Measurements from ENCODE around the gene HOXB1. TPM values are rescaled to one million over a fixed set of nuclear protein-coding genes. Genes with fewer than 3 reads are reported as not detected.

HOXB1 gene
- total and polyA plus RNA-seq, 4 donors: 0.63 TPM; not detected in 3

DNA sequence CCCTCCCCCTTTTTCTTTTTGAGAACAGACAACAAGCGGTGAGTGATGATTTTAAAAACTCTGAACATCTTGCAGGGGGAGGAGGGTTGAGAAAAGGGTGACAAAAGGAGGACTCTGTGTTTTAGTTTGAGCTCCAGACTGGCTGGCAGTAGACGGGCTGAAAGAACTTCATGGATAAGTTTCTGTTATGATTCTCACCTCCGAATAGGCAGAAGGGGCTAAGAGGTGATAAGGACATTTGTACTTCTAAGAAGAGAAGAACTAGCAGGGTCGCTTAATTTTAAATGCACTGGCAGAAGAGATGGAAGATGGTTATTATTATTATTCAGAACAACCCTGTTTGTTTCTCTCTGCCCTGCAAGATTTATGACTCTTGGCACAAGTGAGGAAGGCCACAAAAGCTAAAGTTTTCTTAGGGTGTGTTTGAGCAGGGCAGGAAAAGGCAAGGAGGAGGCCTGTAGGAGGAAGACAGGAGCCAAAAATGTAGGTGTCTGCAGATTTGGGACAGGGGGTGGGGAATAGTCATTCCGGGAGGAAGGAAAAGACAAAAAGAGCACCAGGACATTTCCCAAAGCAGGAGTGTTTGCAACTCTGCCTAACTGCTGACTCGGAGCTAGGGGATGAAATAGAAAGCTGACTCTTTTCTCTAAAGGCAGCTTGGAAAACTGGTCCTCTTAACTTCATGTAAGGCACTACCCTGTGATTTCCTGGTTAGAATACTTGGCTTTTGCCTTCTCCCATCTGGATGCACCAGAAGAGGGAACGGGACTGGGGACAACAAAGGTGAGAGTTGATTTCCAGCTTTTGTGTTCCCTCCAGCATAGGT, 26.0 kb upstream of the HOXB1 start:
- ATAC-seq (ENCODE audit: low FRiP score) (no peak), DNase-seq (no peak)
- intact Hi-C loops (cut with DNase I): no loop called here
- H3K36me3 ChIP-seq (ENCODE audit: control insufficient read depth in 1 of 2, insufficient read depth in 2 of 2, low read length in 1 of 2): no peaks in the 10 kb centered on the region
- H3K4me1 ChIP-seq (ENCODE audit: control insufficient read depth in 1 of 2, insufficient read depth in 2 of 2, low read length in 2 of 2): no peaks in the 10 kb centered on the region
- H3K27me3 ChIP-seq (ENCODE audit: control insufficient read depth in 1 of 2, insufficient read depth in 2 of 2, low read length in 1 of 2): no peaks in the 10 kb centered on the region
- peak overlapping the region; percentile 47 to 72 for H3K27ac ChIP-seq (ENCODE audit: low read depth in 1 of 2, low read length in 2 of 2)
- 13 to 33% methylated on average over 7 of the region's 7 CpGs for WGBS, 2 donors
- no peak overlapping the region for H3K4me3 ChIP-seq (ENCODE audit: low read length in 2 of 2)
- H3K9me3 ChIP-seq (ENCODE audit: control insufficient read depth, low read length): no peaks in the 10 kb centered on the region

DNA sequence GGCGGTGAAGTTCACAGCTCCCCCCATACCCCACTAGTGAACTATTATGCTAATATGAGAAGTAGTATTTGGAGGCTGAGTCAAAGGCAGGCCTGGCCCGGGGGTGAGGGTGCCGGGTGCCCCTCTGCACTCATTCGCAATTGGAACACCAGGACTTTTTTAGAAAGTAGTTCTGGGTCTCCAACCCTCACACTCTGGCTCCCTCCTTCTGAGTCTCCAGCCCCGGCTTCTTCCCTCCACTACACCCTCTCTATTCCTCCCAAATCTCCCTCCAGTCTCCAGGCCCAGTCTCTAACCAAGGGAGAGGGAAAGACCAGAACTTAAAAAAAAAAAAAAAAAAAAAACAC, 25.4 kb upstream of the HOXB1 start:
- no peaks in the 10 kb centered on the region for H3K36me3 ChIP-seq (ENCODE audit: control insufficient read depth in 1 of 2, insufficient read depth in 2 of 2, low read length in 1 of 2)
- H3K4me3 ChIP-seq (ENCODE audit: low read length in 2 of 2): no peak overlapping the region
- H3K27me3 ChIP-seq (ENCODE audit: control insufficient read depth in 1 of 2, insufficient read depth in 2 of 2, low read length in 1 of 2): no peaks in the 10 kb centered on the region
- no peak for ATAC-seq (ENCODE audit: low FRiP score)
- no peak for DNase-seq
- no peaks in the 10 kb centered on the region for H3K9me3 ChIP-seq (ENCODE audit: control insufficient read depth, low read length)
- intact Hi-C loops (cut with DNase I): no loop called here
- peak overlapping the region in 1 of 2 donors; percentile 7 for H3K27ac ChIP-seq (ENCODE audit: low read depth in 1 of 2, low read length in 2 of 2)
- H3K4me1 ChIP-seq (ENCODE audit: control insufficient read depth in 1 of 2, insufficient read depth in 2 of 2, low read length in 2 of 2): no peaks in the 10 kb centered on the region
- WGBS, 2 donors: 31 to 51% methylated on average over 5 of the region's 5 CpGs

DNA sequence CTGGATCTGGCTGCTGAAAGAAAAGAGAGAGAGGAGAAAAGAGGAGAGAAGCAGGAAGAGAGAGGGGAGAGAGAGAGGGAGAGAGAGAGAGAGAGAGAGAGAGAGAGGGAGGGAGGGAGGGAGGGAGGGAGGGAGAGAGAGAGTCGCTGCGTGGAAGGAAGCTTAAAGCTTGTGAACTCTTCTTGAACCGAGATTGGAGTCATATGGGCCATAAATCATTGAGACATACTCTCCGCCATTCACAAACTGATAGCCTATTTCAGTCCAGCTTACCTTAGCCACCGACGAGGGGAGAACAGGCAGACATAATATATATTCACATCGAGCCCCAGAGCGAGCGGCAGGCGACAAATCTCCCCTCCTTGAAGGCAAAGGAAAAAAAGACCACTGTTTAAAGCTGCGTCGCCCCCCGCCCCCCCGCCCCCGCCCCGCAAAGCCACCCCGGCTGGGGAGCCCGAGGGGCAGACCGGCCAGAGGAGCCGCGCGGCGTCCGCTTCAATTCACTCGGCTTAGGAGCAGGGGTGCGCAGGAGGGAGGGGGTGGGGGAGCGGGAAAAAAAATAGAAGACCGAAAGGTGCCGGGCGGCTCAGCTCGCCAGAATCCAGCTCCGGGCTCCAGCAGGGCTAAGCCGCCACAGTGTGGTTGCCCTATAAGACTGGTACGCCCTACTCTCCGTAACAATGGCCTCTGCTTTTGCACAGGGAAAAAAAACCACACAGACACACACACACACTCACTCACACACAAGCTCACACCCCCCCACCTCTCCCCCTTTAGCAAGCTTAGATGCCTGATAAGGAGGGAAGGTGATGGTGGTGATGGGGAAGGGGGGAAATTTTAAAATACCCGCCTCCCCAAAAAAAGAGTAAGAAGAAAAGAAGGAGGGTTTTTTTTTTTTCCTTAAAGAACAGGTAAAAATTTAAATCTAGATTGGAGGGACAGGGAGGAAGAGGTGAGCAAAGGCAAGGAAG, 24.7 kb upstream of the HOXB1 start:
- no peak for DNase-seq
- Histone ChIP-seq H3K36me3 (ENCODE audit: control insufficient read depth in 1 of 2, insufficient read depth in 2 of 2, low read length in 1 of 2) (no peaks in the 10 kb centered on the region), H3K4me3 (ENCODE audit: low read length in 2 of 2) (peak overlapping the region; percentile 48 to 79), H3K27ac (ENCODE audit: low read depth in 1 of 2, low read length in 2 of 2) (peak overlapping the region; percentile 48 to 91), H3K9me3 (ENCODE audit: control insufficient read depth, low read length) (no peaks in the 10 kb centered on the region), H3K4me1 (ENCODE audit: control insufficient read depth in 1 of 2, insufficient read depth in 2 of 2, low read length in 2 of 2) (no peaks in the 10 kb centered on the region), H3K27me3 (ENCODE audit: control insufficient read depth in 1 of 2, insufficient read depth in 2 of 2, low read length in 1 of 2) (no peaks in the 10 kb centered on the region)
- 4% methylated on average over 32 to 36 of the region's 36 CpGs for WGBS, 2 donors
- ATAC-seq (ENCODE audit: low FRiP score): peak; percentile 54
- intact Hi-C loops (cut with DNase I): no loop called here

DNA sequence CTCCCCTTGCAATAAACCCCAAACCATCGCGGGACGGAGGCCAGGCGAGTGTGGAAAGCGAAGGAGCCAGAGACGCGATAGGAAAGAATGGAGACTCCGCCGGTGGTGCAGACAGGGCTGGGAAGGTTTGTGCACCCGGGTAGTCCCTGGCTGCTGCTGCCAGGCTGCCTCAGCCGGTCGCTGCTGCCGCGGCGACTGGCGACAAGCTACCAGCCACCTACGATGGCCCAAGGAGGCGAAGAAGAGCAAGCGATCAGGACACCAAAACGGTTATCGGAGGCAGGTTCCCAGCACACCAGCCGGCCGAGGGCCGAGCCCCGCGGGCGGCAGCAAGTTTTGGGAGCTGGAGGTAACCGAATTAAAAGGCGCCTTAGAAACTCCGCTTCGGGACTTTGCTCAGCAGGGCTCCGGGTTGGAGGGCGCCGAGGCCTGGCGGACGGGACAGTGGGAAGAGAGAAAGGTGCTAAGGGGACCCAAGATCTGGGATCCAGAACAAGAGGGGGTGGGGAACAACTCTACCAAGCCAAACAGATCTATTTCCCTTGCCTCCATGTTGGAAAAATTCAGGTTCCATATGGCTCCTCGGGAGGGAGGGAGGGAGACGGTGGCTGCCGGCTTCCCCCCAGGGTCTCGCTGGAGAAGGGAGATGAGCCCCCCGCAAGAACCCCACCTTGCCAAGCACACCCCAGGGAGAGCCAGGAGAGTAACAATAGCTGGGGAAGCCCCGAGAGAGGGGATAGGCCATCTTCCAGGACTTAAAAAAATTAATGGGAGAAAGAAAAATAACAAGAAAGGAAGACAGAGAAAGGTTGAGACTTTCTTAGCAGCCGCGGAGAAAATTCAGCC, 23.8 kb upstream of the HOXB1 start:
- H3K27ac ChIP-seq (ENCODE audit: low read depth in 1 of 2, low read length in 2 of 2): peak overlapping the region; percentile 50 to 85
- intact Hi-C loops (cut with DNase I): no loop called here
- ATAC-seq (ENCODE audit: low FRiP score) (no peak), DNase-seq (no peak)
- H3K4me3 ChIP-seq (ENCODE audit: low read length in 2 of 2): peak overlapping the region; percentile 8 to 60
- H3K9me3 ChIP-seq (ENCODE audit: control insufficient read depth, low read length): no peaks in the 10 kb centered on the region
- H3K36me3 ChIP-seq (ENCODE audit: control insufficient read depth in 1 of 2, insufficient read depth in 2 of 2, low read length in 1 of 2): no peaks in the 10 kb centered on the region
- no peaks in the 10 kb centered on the region for H3K4me1 ChIP-seq (ENCODE audit: control insufficient read depth in 1 of 2, insufficient read depth in 2 of 2, low read length in 2 of 2)
- 3 to 11% methylated on average over 44 of the region's 44 CpGs for WGBS, 2 donors
- no peaks in the 10 kb centered on the region for H3K27me3 ChIP-seq (ENCODE audit: control insufficient read depth in 1 of 2, insufficient read depth in 2 of 2, low read length in 1 of 2)

DNA sequence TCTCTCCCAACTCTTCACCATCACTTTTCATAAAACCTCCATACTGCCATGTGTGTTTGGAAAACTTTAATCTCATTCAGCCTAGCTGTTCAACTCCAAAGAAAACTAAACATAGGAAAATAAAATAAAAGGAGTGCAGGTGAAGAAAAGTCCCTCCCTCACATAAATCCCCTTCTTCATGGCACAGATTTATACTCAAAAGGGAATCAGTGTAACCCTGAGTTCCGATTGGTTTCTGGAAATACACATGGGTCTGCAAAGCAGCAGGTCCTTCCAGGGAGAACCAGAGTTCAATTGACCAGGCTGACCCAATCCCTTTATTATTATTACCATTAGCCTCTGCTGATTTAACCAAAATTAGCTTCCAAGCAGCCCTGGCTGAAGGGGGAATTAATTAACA, 23.0 kb upstream of the HOXB1 start:
- intact Hi-C loops (cut with DNase I): no loop called here
- no peaks in the 10 kb centered on the region for H3K9me3 ChIP-seq (ENCODE audit: control insufficient read depth, low read length)
- DNase-seq: no peak
- H3K27me3 ChIP-seq (ENCODE audit: control insufficient read depth in 1 of 2, insufficient read depth in 2 of 2, low read length in 1 of 2): no peaks in the 10 kb centered on the region
- H3K36me3 ChIP-seq (ENCODE audit: control insufficient read depth in 1 of 2, insufficient read depth in 2 of 2, low read length in 1 of 2): no peaks in the 10 kb centered on the region
- peak overlapping the region; percentile 8 to 60 for H3K4me3 ChIP-seq (ENCODE audit: low read length in 2 of 2)
- no peak for ATAC-seq (ENCODE audit: low FRiP score)
- H3K4me1 ChIP-seq (ENCODE audit: control insufficient read depth in 1 of 2, insufficient read depth in 2 of 2, low read length in 2 of 2): no peaks in the 10 kb centered on the region
- WGBS, 2 donors: 19 to 32% methylated on average over 1 of the region's 1 CpG
- peak overlapping the region in 1 of 2 donors; percentile 85 for H3K27ac ChIP-seq (ENCODE audit: low read depth in 1 of 2, low read length in 2 of 2)

DNA sequence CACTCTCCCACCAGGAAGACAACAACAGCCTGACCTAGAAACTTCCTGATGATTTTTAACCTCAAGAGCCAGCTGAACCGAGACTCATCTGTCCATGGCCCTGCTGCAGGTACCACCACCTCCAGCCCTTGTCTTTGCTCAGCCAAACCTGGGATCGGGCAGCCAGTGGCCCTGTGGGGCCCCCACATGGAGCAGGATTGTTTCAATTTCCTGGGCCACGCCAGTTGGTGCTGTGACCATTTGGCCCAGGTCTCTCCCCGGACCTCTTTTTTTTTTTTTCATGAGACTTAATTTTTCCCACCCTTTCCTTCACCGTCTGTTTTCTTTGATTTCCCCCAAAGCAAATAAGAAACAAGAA, 22.4 kb upstream of the HOXB1 start:
- 34 to 65% methylated on average over 5 of the region's 5 CpGs for WGBS, 2 donors
- no peak for ATAC-seq (ENCODE audit: low FRiP score)
- intact Hi-C loops (cut with DNase I): no loop called here
- H3K4me3 ChIP-seq (ENCODE audit: low read length in 2 of 2): no peak overlapping the region
- no peaks in the 10 kb centered on the region for H3K36me3 ChIP-seq (ENCODE audit: control insufficient read depth in 1 of 2, insufficient read depth in 2 of 2, low read length in 1 of 2)
- H3K27ac ChIP-seq (ENCODE audit: low read depth in 1 of 2, low read length in 2 of 2): no peak overlapping the region
- H3K9me3 ChIP-seq (ENCODE audit: control insufficient read depth, low read length): no peaks in the 10 kb centered on the region
- no peaks in the 10 kb centered on the region for H3K4me1 ChIP-seq (ENCODE audit: control insufficient read depth in 1 of 2, insufficient read depth in 2 of 2, low read length in 2 of 2)
- H3K27me3 ChIP-seq (ENCODE audit: control insufficient read depth in 1 of 2, insufficient read depth in 2 of 2, low read length in 1 of 2): no peaks in the 10 kb centered on the region
- no peak for DNase-seq

DNA sequence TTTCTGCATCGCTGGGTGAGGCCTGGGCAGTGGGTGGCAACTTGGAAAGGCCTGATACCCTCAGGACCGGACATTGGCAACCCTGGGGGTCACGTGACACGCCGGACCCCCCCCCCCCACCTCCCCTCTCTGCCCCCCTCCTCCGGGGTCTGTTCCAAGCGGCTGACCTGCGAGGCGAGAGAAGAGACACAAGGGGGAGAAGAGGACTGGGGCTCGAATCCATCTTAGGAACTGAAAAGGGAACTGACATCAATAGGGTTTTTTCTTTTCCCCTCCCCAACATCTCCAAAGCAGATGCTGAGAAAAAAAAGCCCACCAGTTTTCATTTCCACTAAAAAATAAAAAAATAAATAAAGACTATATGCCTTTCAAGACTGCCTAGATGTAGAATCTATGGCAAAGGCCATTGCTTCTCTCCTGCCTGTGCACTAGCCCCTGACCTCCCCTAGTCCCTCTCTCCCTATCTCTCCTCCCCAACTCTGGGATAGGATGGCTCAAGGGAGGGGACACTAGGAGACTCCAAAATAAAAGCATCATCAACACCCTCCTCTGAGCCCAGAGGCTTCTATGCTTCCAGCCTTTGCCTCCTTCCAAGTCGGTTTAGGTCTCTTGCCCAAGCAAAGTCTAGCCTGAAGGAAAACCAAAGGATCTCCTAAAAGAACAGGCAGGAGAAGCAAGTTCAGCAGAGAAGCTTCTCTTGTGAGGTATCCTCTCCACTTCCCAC, 21.8 kb upstream of the HOXB1 start:
- 29 to 46% methylated on average over 8 to 11 of the region's 11 CpGs for WGBS, 2 donors
- no peaks in the 10 kb centered on the region for H3K4me1 ChIP-seq (ENCODE audit: control insufficient read depth in 1 of 2, insufficient read depth in 2 of 2, low read length in 2 of 2)
- no peak overlapping the region for H3K4me3 ChIP-seq (ENCODE audit: low read length in 2 of 2)
- H3K27ac ChIP-seq (ENCODE audit: low read depth in 1 of 2, low read length in 2 of 2): no peak overlapping the region
- intact Hi-C loops (cut with DNase I): no loop called here
- H3K36me3 ChIP-seq (ENCODE audit: control insufficient read depth in 1 of 2, insufficient read depth in 2 of 2, low read length in 1 of 2): no peaks in the 10 kb centered on the region
- H3K27me3 ChIP-seq (ENCODE audit: control insufficient read depth in 1 of 2, insufficient read depth in 2 of 2, low read length in 1 of 2): no peaks in the 10 kb centered on the region
- peak; percentile 44 for ATAC-seq (ENCODE audit: low FRiP score)
- H3K9me3 ChIP-seq (ENCODE audit: control insufficient read depth, low read length): no peaks in the 10 kb centered on the region
- no peak for DNase-seq

Measured in aorta (tissue), 5 donors.